ENCODE measurements around the gene CCNDBP1.
"Not testable (repeated sequence)": the region's sequence is repeated elsewhere in the genome, so short reads cannot be mapped to it uniquely, and the experiment has no call there.

CCNDBP1 gene

DNA sequence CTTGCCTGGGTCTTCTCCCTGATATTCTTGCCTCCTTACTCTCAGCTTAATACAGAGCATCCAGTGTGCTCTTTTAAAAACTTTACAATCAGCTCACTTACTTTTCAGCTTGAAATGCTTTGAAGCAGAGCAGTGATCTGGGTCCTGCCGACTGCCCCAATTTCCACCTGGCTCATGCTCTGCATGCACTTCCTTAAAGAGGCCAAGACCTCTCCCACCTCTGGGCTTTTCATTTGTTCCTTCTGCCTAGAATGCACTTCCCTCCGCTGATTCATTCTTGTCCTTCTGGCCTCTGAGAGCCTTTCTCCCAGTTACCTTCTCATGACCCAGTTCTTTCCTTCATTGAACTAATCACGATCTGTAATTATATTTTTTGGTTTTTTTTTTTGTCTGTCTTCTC lies 1.9 kb upstream of the CCNDBP1 start:
- no peak overlapping the region for H3K4me3 Mint-ChIP-seq
- ATAC-seq: no peak
- H3K27ac Mint-ChIP-seq: no peak overlapping the region
- DNase-seq: no peak
- H3K4me1 Mint-ChIP-seq: peaks cover 17% of the 10 kb centered on the region
- H3K27me3 Mint-ChIP-seq: no peaks in the 10 kb centered on the region
- no peaks in the 10 kb centered on the region for H3K9me3 Mint-ChIP-seq

DNA sequence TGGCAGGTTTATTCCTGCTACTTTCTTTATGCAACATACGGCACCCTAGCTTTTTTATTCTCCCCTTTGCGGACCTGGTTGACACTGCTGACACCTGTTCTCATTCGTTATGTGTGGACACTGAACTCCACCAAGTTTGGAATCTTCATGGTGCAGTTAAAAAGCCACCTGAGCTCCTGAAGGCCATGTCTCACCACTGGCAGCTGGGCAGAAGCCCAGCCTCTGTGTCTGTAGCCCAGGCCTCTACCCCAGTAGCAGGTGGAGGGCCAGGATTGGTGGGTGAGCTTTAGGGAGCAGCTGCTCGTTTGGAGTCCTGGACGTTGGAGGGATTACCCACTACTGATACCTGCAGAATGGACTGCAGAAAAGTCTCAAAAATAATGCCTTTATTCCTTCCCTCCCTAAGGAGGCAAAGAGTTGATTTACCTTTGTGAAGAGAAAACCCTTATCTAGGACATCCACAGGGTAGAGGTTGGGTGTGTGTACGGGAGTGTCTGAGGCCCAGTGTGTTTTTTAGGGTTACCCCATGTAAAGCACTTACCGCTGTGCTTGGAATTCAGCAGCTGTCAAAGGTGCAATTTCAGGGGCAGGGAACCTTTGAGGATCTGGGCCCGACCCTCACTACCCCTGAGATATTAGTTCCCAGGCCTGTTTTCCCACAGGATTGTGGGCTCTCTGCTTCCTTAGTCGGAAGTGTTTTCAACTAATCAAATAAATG lies 637 bp upstream of the CCNDBP1 start:
- Mint-ChIP-seq H3K4me1 (peaks cover 17% of the 10 kb centered on the region), H3K9me3 (no peaks in the 10 kb centered on the region), H3K27me3 (no peaks in the 10 kb centered on the region), H3K27ac (peak overlapping the region; percentile 97 to 99), H3K4me3 (peak overlapping the region; percentile 89 to 93)
- ATAC-seq (no peak), DNase-seq (no peak)

DNA sequence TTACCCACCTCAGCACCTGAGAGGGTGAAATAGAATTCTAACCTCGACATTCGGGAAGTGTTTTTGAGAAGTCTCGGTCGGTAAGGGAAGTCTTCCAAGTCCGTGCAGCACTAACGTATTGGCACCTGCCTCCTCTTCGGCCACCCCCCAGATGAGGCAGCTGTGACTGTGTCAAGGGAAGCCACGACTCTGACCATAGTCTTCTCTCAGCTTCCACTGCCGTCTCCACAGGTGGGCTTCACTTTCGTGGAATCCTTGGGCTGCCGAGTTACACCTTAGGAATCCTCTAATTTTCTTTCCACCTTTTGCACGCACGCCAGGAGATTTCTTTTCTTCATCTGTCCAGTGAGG lies 775 bp downstream of the CCNDBP1 start:
- peak overlapping the region; percentile 89 to 93 for H3K4me3 Mint-ChIP-seq
- DNase-seq (no peak), ATAC-seq (peak; percentile 24)
- H3K9me3 Mint-ChIP-seq: no peaks in the 10 kb centered on the region
- H3K27ac Mint-ChIP-seq: peak overlapping the region; percentile 97 to 99
- H3K4me1 Mint-ChIP-seq: peaks cover 17% of the 10 kb centered on the region
- no peaks in the 10 kb centered on the region for H3K27me3 Mint-ChIP-seq

- H3K27me3 Mint-ChIP-seq: no peaks in the 10 kb centered on the region
- ATAC-seq (no peak), DNase-seq (no peak)
- H3K27ac Mint-ChIP-seq: no peak overlapping the region
- H3K9me3 Mint-ChIP-seq: no peaks in the 10 kb centered on the region
- H3K4me1 Mint-ChIP-seq: peaks cover 17% of the 10 kb centered on the region
- peak overlapping the region; percentile 32 to 93 for H3K4me3 Mint-ChIP-seq
Measured at GRCh38 chr15:43187544-43188155, 2.4 kb downstream of the CCNDBP1 start.

DNA sequence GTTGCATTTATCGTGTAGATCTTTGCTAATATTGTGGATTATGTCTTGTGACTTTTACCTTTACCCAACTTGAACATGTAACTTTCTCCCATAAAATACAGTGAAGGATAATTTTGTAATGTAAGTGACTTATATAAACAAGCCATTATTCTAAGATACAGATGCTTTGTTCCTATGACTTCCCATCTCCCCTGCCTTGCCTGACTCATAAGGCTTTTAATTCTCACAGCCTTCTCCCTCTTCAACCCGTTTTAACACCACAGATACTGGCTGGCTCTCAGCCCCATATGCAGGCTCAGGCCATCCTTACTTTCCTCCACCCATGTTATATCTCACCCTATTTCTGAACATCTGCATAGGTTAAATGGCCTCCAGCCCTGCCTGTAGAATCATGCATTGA lies 4.1 kb downstream of the CCNDBP1 start:
- Mint-ChIP-seq H3K4me3 (no peak overlapping the region), H3K27me3 (no peaks in the 10 kb centered on the region), H3K4me1 (peaks cover 17% of the 10 kb centered on the region), H3K27ac (peak overlapping the region in 1 of 2 donors; percentile 57), H3K9me3 (no peaks in the 10 kb centered on the region)
- DNase-seq: no peak
- ATAC-seq: no peak

DNA sequence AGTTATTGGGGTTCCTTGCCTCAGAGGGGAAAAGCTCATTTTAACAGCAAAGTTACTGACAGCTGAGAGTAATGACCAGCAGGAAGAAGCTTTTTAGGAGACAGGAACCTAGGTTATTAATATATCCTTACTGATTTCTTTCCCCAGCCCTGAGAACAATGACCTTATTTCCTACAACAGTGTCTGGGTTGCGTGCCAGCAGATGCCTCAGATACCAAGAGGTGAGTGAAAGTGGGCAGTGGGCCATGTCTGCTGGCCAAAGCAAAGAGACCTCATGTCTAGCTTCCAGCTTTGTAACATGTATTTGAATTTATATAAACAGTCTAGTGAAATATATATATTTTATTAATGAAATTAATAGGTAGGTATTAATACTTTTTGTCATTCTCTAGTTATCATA lies 5.0 kb downstream of the CCNDBP1 start:
- no peaks in the 10 kb centered on the region for H3K9me3 Mint-ChIP-seq
- H3K4me1 Mint-ChIP-seq: peaks cover 13% of the 10 kb centered on the region
- ATAC-seq: no peak
- H3K27ac Mint-ChIP-seq: no peak overlapping the region
- no peak overlapping the region for H3K4me3 Mint-ChIP-seq
- no peak for DNase-seq
- no peaks in the 10 kb centered on the region for H3K27me3 Mint-ChIP-seq

GRCh38 chr15:43193710-43194109 lies 8.5 kb downstream of the CCNDBP1 start:
- Mint-ChIP-seq H3K27ac (no peak overlapping the region), H3K9me3 (peaks cover 7 to 9% of the 10 kb centered on the region in 2 donors), H3K4me3 (no peak overlapping the region), H3K27me3 (no peaks in the 10 kb centered on the region), H3K4me1 (no peaks in the 10 kb centered on the region)
- DNase-seq (no peak), ATAC-seq (no peak)

DNA sequence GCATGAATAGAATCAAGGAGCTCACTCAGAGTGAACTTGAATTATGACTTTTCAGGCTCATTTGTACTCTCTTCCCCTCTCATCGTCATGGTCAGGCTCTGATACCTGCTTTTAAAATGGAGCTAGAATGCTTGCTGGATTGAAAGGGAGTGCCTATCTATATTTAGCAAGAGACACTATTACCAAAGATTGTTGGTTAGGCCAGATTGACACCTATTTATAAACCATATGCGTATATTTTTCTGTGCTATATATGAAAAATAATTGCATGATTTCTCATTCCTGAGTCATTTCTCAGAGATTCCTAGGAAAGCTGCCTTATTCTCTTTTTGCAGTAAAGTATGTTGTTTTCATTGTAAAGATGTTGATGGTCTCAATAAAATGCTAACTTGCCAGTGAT lies 9.6 kb downstream of the CCNDBP1 start:
- Mint-ChIP-seq H3K27ac (peak overlapping the region in 1 of 2 donors; percentile 74), H3K4me1 (no peaks in the 10 kb centered on the region), H3K9me3 (peaks cover 7 to 9% of the 10 kb centered on the region in 2 donors), H3K4me3 (no peak overlapping the region), H3K27me3 (no peaks in the 10 kb centered on the region)
- ATAC-seq (no peak), DNase-seq (no peak)

DNA sequence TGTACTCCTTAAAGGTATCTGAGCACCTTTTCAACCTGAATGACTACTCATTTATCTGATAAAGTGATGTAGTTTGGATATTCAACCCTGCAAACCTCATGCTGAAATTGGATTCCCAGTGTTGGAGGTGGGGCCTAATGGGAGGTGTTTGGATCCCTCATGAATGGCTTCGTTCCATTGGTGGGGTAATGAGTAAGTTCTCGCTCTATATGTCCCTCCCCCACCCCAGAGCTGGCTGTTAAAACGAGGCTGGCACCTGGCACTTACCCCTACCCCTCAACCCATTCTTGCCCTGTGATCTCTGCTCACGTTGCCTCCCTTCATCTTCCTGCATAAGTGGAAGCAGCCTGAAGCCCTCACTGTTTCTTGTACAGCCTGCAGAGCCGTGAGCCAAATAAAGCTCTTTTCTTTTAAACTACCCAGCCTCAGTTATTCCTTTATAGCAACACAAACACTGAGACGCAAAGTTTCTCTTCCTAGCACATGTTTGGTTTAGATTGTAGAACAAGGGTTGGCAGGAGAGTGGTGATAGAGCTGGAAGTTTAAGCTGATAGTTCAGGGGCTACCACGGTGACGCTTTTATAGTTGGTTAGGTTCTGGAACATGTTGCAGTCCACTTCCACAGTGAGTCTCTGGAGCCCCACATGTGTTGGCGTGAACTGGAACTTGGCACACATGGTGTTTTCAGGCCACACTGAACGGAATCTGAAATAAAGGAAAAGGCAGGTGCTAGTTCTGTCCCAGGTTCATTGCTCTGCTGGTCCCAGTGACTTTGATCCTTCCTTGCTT lies 11.8 kb downstream of the CCNDBP1 start:
- peaks cover 7 to 9% of the 10 kb centered on the region in 2 donors for H3K9me3 Mint-ChIP-seq
- H3K4me3 Mint-ChIP-seq: no peak overlapping the region
- H3K4me1 Mint-ChIP-seq: peaks cover 5% of the 10 kb centered on the region
- DNase-seq (no peak), ATAC-seq (no peak)
- H3K27ac Mint-ChIP-seq: peak overlapping the region in 1 of 2 donors; percentile 55
- no peaks in the 10 kb centered on the region for H3K27me3 Mint-ChIP-seq

GRCh38 chr15:43197773-43198172 lies 12.6 kb downstream of the CCNDBP1 start:
- not testable (repeated sequence) for H3K4me3 Mint-ChIP-seq, H3K27me3 Mint-ChIP-seq, H3K9me3 Mint-ChIP-seq, H3K4me1 Mint-ChIP-seq, DNase-seq, H3K27ac Mint-ChIP-seq, ATAC-seq

DNA sequence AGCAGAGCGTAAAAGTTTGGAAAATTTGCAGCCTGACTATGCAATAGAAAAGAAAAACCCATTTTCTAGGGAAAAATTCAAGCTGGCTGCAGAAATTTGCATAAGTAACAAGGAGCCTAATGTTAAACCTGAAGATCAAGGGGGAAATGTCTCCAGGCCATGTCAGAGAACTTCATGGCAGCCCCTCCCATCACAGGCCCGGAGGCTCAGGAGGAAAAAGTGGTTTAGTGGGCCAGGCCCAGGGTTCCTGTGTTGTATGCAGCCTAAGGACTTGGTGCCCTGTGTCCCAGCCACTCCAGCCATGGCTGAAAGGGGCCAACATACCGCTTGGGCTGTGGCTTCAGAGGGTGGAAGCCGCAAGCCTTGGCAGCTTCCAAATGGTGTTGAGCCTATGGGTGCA lies 13.4 kb downstream of the CCNDBP1 start:
- not testable (repeated sequence) for H3K27me3 Mint-ChIP-seq

DNA sequence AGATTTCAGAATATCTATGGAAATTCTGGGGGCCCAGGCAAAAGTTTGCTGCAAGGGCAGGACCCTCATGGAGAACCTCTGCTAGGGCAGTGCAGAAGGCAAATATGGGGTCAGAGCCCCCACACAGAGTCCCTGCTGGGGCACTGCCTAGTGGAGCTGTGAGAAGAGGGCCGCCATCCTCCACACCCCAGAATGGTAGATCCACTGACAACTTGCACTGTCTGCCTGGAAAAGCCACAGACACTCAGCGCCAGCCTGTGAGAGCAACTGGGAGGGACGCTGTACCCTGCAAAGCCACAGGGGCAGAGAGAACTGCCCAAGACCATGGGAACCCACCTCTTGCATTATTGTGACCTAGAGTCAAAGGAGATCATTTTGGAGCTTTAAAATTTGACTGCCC lies 13.8 kb downstream of the CCNDBP1 start:
- no peak for ATAC-seq
- Mint-ChIP-seq H3K27me3 (no peaks in the 10 kb centered on the region), H3K9me3 (peaks cover 7 to 9% of the 10 kb centered on the region in 2 donors), H3K4me3 (no peak overlapping the region), H3K27ac (no peak overlapping the region), H3K4me1 (peaks cover 6% of the 10 kb centered on the region)
- no peak for DNase-seq

More for the DNA sequence above, 13.4 kb downstream of the CCNDBP1 start:
- H3K4me1 Mint-ChIP-seq, ATAC-seq, DNase-seq, H3K9me3 Mint-ChIP-seq, H3K4me3 Mint-ChIP-seq, H3K27ac Mint-ChIP-seq: not testable (repeated sequence)

- peaks cover 13% of the 10 kb centered on the region for H3K4me1 Mint-ChIP-seq
- no peak overlapping the region for H3K4me3 Mint-ChIP-seq
- H3K9me3 Mint-ChIP-seq: peaks cover 7 to 9% of the 10 kb centered on the region in 2 donors
- ATAC-seq (peak; percentile 87), DNase-seq (peak in 1 of 2 donors; percentile 24)
- H3K27me3 Mint-ChIP-seq: no peaks in the 10 kb centered on the region
- H3K27ac Mint-ChIP-seq: no peak overlapping the region
Measured at GRCh38 chr15:43199945-43200488, 14.8 kb downstream of the CCNDBP1 start.

DNA sequence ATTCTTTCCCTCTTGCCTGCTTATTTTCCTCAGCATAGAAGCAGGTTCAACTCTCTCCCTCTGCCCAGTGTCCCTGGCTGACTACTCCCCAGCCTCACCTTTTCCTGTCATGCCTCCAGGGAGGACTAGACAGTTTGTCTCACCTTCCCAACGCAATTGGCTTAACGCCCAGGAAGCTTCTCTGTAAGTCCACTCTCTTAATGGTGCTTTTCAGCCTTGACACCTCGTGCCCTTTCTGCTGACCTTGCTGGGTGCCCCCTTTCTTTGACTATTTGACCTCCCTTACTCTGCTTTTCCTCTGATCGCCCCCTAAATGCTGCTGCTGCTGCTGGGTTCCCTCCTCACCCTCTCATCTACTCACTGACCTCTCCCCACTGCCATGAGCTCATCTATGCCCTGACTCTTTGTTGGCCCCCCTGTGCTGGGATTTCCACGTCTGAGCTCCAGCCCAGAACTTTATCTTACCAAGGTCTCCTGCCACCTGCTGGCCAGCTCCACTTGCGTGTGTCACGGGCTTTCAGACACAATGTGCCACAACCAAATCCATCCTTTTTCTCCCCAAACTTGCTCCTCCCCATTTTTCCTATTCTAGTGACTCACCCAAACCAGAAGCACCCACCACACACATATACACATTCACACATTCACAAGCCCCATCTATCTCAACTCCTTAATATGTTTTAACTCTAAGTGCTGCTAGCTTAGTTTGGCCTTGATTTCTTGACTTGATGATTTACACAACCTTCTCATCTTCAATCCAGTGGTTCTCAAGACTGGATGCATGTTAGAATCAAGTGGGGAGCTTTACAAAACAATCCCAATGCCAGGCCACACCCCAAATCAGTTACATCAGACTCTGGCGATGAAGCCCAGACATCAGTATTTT lies 19.1 kb downstream of the CCNDBP1 start:
- Mint-ChIP-seq H3K27me3 (peaks cover 13% of the 10 kb centered on the region), H3K4me1 (peaks cover 13% of the 10 kb centered on the region), H3K4me3 (no peak overlapping the region), H3K27ac (peak overlapping the region in 1 of 2 donors; percentile 29), H3K9me3 (no peaks in the 10 kb centered on the region)
- ATAC-seq (peak; percentile 59), DNase-seq (peak; percentile 26 to 46)

DNA sequence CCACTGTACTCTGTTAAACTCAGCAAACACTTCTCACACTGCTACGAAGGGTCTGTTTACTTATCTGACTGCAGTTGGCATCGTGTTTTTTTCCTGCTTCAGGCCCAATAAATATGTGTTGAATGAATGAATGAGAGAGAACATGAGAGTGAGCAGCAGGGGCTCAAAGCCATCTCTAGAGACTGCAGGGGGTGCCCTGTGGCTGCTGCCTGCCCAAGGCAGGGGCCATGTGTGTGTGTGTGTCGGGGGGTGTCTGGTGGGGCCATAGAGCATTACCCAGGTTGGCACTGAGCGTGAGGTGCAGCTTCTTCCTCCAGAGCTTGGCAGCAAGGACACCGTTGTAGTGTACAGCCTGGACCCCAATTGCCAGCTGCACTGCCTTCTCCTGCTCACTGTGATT lies 20.9 kb downstream of the CCNDBP1 start:
- Mint-ChIP-seq H3K9me3 (no peaks in the 10 kb centered on the region), H3K4me1 (peaks cover 8% of the 10 kb centered on the region), H3K27ac (no peak overlapping the region), H3K27me3 (peaks cover 30% of the 10 kb centered on the region), H3K4me3 (no peak overlapping the region)
- ATAC-seq (no peak), DNase-seq (no peak)

Measured in stimulated activated naive CD8-positive, alpha-beta T cell treated with anti-CD3 and anti-CD28 coated beads, Interleukin-15, amount 100 ng/mL, for 72 hours (primary cell).